Hepatocyte (in vitro differentiated cells): ENCODE measurements around the gene RALGAPA2. TPM values are rescaled to one million over a fixed set of nuclear protein-coding genes. Genes with fewer than 3 reads are reported as not detected.
"Not testable (repeated sequence)": the region's sequence is repeated elsewhere in the genome, so short reads cannot be mapped to it uniquely, and the experiment has no call there.

Experiments used
- DNase-seq: peaks from one replicate; pipeline ENCODE4 v3.0.0-alpha.2; 2016; ENCODE audit warnings: low spot score
- H2AFZ ChIP-seq: fragments of 200-600 bp; sonication (generic); 2 replicates; pipeline ENCODE4 v1.6.0; 2016; ENCODE audit warnings: antibody characterized with exemption, mild to moderate bottlenecking
- H3K27ac ChIP-seq: fragments of 200-600 bp; sonication (generic); 2 replicates; pipeline ENCODE4 v1.5.1; 2016; ENCODE audit warnings: mild to moderate bottlenecking
- H3K27me3 ChIP-seq: fragments of 200-600 bp; sonication (generic); 2 replicates; pipeline ENCODE4 v1.6.1; 2016
- H3K36me3 ChIP-seq: fragments of 200-600 bp; sonication (generic); replicated peaks from 2 replicates; pipeline ENCODE4 v1.5.1; 2016; ENCODE audit warnings: low read depth; ENCODE audit not compliant: insufficient read depth
- H3K4me1 ChIP-seq: fragments of 200-600 bp; sonication (generic); 2 replicates; pipeline ENCODE4 v1.5.1; 2016; ENCODE audit warnings: mild to moderate bottlenecking, moderate library complexity; ENCODE audit not compliant: insufficient read depth
- H3K4me2 ChIP-seq: fragments of 200-600 bp; sonication (generic); 2 replicates; pipeline ENCODE4 v1.6.0; 2016
- H3K4me3 ChIP-seq: fragments of 200-600 bp; sonication (generic); 2 replicates; pipeline ENCODE4 v1.5.1; 2016; ENCODE audit warnings: mild to moderate bottlenecking
- H3K79me2 ChIP-seq: fragments of 200-600 bp; sonication (generic); 2 replicates; pipeline ENCODE4 v1.6.0; 2017; ENCODE audit warnings: mild to moderate bottlenecking
- H3K9me2 ChIP-seq: fragments of 200-600 bp; sonication (generic); replicated peaks from 2 replicates; pipeline ENCODE4 v1.6.0; 2017; ENCODE audit warnings: mild to moderate bottlenecking; ENCODE audit not compliant: insufficient read depth
- H3K9me3 ChIP-seq: fragments of 200-600 bp; sonication (generic); 2 replicates; pipeline ENCODE4 v1.5.1; 2016; ENCODE audit warnings: low read depth, mild to moderate bottlenecking
- H4K20me1 ChIP-seq: fragments of 200-600 bp; sonication (generic); 2 replicates; pipeline ENCODE4 v1.6.0; 2016; ENCODE audit warnings: mild to moderate bottlenecking; ENCODE audit not compliant: insufficient read depth, poor library complexity, severe bottlenecking
- CTCF ChIP-seq: fragments of 200-600 bp; sonication (generic); IDR thresholded peaks from 2 replicates; pipeline ENCODE4 v1.5.1; 2016; ENCODE audit warnings: antibody characterized with exemption, mild to moderate bottlenecking; ENCODE audit not compliant: poor library complexity
- EZH2 ChIP-seq: fragments of 200-600 bp; sonication (generic); IDR thresholded peaks from 2 replicates; pipeline ENCODE4 v1.6.1; 2016; ENCODE audit warnings: antibody characterized with exemption, mild to moderate bottlenecking, borderline replicate concordance
- EZH2phosphoT487 ChIP-seq: fragments of 200-600 bp; sonication (generic); IDR thresholded peaks from one replicate; pipeline ENCODE4 v1.6.1; 2018; ENCODE audit warnings: antibody characterized with exemption, mild to moderate bottlenecking, low read depth, moderate library complexity; ENCODE audit not compliant: unreplicated experiment, severe bottlenecking
- WGBS: methylation state at CpG from one replicate; pipeline ENCODE4 v1.1.6; 2016; ENCODE audit warnings: low lambda C conversion rate; ENCODE audit errors: missing lambda C conversion rate; 5-methylcytosine and 5-hydroxymethylcytosine counted together
- polyA plus RNA-seq: library from polyadenylated mRNA; unstranded; fragments of >200 nt; fragmentation: Nextera tagmentation; extraction: Ambion mirVana; gene quantifications from 2 replicates; pipeline ENCODE4 v1.2.1, GENCODE V29; 2016
- total RNA-seq: library from RNA; depleted of rRNA; stranded (reverse); fragments of >200 nt; gene quantifications from 2 replicates; pipeline ENCODE4 v1.2.3, GENCODE V29; 2014

RALGAPA2 gene
- total and polyA plus RNA-seq, 2 experiments from 2014 or later: 16.8 to 35.3 TPM

DNA sequence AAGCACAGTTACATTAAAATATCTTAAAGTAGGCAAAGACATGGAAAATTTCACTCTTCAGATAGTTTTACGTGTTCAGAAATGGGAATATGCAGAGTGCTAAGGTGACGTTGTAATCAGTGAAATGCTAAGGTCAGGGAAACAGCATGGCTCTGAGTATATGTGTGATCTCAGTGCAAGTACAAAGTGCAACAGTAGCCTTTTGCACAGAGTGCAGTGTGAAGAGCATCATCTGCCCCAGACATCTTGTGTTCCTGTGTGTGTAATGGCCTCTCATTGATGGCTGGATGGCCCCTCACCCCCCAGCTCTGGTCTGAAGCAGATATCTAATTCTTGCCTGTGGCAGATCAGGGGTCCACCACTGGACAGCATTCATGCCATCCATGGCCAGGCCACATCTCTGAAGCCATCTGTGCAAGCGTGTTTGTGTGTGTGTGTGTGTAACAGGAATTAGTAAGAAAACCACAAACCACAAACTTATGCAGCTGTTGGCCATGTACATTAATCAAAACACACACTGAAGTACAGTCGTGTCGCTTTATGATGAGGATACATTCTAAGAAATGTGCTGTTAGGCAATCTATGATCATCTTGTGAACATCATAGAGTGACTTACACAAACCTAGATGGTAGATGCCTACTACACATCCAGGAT is 165.1 kb downstream of the RALGAPA2 start:
- Histone ChIP-seq H2AFZ (no peak overlapping the region), H3K79me2 (no peaks in the 10 kb centered on the region), H4K20me1 (no peaks in the 10 kb centered on the region), H3K4me3 (no peak overlapping the region), H3K4me1 (peaks cover 14% of the 10 kb centered on the region), H3K27ac (peak overlapping the region; percentile 81), H3K27me3 (no peaks in the 10 kb centered on the region), H3K4me2 (no peak overlapping the region), H3K9me3 (no peaks in the 10 kb centered on the region), H3K36me3 (no peaks in the 10 kb centered on the region), H3K9me2 (no peaks in the 10 kb centered on the region)
- TF ChIP-seq EZH2 (no peak), EZH2phosphoT487 (no peak), CTCF (no peak)
- peak; percentile 28 for DNase-seq
- 84% methylated on average over 5 of the region's 5 CpGs for WGBS

- H3K36me3 ChIP-seq: no peaks in the 10 kb centered on the region
- DNase-seq: no peak
- no peak overlapping the region for H2AFZ ChIP-seq
- TF ChIP-seq EZH2phosphoT487 (no peak), EZH2 (no peak), CTCF (no peak)
- peak overlapping the region; percentile 68 for H3K27ac ChIP-seq
- no peaks in the 10 kb centered on the region for H3K79me2 ChIP-seq
- WGBS: 90% methylated on average over 6 of the region's 6 CpGs
- H3K4me3 ChIP-seq: no peak overlapping the region
- H3K27me3 ChIP-seq: no peaks in the 10 kb centered on the region
- H3K9me3 ChIP-seq: no peaks in the 10 kb centered on the region
- H3K4me1 ChIP-seq: peaks cover 14% of the 10 kb centered on the region
- no peak overlapping the region for H3K4me2 ChIP-seq
- no peaks in the 10 kb centered on the region for H4K20me1 ChIP-seq
- H3K9me2 ChIP-seq: no peaks in the 10 kb centered on the region
Observed at GRCh38 chr20:20546402-20546801, 166.0 kb downstream of the RALGAPA2 start.

DNA sequence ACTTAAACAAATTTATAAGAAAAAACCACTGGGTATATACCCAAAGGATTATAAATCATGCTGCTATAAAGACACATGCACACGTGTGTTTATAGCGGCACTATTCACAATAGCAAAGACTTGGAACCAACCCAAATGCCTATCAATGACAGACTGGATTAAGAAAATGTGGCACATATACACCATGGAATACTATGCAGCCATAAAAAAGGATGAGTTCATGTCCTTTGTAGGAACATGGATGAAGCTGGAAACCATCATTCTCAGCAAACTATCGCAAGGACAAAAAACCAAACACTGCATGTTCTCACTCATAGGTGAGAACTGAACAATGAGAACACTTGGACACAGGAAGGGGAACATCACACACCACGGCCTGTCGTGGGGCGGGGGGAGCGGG is 169.1 kb downstream of the RALGAPA2 start:
- not testable (repeated sequence) for DNase-seq, H3K27ac ChIP-seq, H3K27me3 ChIP-seq, H3K79me2 ChIP-seq, H4K20me1 ChIP-seq, H2AFZ ChIP-seq, H3K9me2 ChIP-seq, H3K4me2 ChIP-seq, H3K9me3 ChIP-seq, H3K4me1 ChIP-seq, H3K4me3 ChIP-seq, H3K36me3 ChIP-seq
- WGBS: 95% methylated on average over 7 of the region's 7 CpGs

- Histone ChIP-seq H3K4me3 (no peak overlapping the region), H3K4me2 (no peak overlapping the region), H3K27ac (no peak overlapping the region), H4K20me1 (no peaks in the 10 kb centered on the region), H3K4me1 (no peaks in the 10 kb centered on the region), H3K9me3 (no peaks in the 10 kb centered on the region), H3K36me3 (no peaks in the 10 kb centered on the region), H2AFZ (no peak overlapping the region), H3K9me2 (no peaks in the 10 kb centered on the region), H3K27me3 (no peaks in the 10 kb centered on the region), H3K79me2 (no peaks in the 10 kb centered on the region)
- DNase-seq: no peak
- TF ChIP-seq CTCF (no peak), EZH2phosphoT487 (no peak), EZH2 (no peak)
- 82% methylated on average over 6 of the region's 6 CpGs for WGBS
Observed at GRCh38 chr20:20536240-20536933, 176.1 kb downstream of the RALGAPA2 start.
